Ovary (tissue), 3 donors: ENCODE results near the gene THEMIS.

Source experiments
- EP300 ChIP-seq: sonication (generic); formaldehyde crosslinking; IDR thresholded peaks from one replicate; pipeline ENCODE4 v1.6.1; 2017; ENCODE audit warnings: antibody characterized with exemption
- POLR2A ChIP-seq: fragments of 450-650 bp; IDR thresholded peaks from one replicate; pipeline ENCODE4 v1.6.1; 2017; ENCODE audit warnings: antibody characterized with exemption, mild to moderate bottlenecking, moderate library complexity
- TF ChIP-seq, protein P1 (sequence below), 3 donors: fragments of 450-650 bp in 2 of 3; fragments of 200-600 bp in 1 of 3; IDR thresholded peaks; one replicate each; pipeline versions ENCODE4 v1.5.1 to v1.8.0; 2016 to 2022; ENCODE audit warnings: antibody characterized with exemption in 3 of 3, mild to moderate bottlenecking in 1 of 3
- donor health status: DM: no; HTN: no; CAD: no.

DNA sequence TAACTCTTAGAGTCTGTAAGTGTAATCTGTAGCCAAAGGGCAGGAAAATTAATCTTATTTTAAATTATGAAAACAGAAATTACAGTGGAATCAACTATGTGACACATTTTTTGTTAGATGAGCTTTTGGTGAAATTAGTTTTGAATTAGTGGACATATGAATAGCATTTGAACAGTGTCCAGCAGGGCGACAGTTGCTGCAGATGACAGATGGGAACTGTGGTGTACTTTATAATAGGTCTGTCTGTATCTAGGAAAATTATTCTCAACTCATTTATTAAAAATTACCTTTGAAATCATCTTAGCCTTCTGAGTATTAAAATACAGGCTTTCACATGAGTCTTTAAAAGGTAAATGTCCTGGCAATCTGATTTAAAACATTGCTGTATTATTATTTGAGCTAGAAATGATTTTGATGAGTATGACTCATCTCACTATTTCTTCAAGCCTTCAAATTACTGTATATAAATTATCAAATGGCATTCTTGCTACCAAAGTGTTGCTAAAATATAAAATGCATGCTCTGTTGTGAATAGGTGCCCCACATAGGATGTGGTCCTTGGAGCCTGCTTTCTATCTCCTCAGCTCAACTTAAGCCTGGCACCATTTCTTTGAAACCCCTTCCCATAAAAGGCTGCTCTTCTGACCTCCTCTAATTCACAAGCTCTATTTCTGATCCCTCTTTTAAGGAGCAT, 173.5 kb downstream of the THEMIS start:
- TF ChIP-seq POLR2A = no peak
- TF ChIP-seq, protein P1, sequence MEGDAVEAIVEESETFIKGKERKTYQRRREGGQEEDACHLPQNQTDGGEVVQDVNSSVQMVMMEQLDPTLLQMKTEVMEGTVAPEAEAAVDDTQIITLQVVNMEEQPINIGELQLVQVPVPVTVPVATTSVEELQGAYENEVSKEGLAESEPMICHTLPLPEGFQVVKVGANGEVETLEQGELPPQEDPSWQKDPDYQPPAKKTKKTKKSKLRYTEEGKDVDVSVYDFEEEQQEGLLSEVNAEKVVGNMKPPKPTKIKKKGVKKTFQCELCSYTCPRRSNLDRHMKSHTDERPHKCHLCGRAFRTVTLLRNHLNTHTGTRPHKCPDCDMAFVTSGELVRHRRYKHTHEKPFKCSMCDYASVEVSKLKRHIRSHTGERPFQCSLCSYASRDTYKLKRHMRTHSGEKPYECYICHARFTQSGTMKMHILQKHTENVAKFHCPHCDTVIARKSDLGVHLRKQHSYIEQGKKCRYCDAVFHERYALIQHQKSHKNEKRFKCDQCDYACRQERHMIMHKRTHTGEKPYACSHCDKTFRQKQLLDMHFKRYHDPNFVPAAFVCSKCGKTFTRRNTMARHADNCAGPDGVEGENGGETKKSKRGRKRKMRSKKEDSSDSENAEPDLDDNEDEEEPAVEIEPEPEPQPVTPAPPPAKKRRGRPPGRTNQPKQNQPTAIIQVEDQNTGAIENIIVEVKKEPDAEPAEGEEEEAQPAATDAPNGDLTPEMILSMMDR (IDR thresholded peaks at IDR 0.05) = no peak
- TF ChIP-seq EP300 = no peak
